ENCODE measurements around the gene DAB1.
"Not testable (repeated sequence)": the region's sequence is repeated elsewhere in the genome, so short reads cannot be mapped to it uniquely, and the experiment has no call there.

The DAB1 gene

DNA sequence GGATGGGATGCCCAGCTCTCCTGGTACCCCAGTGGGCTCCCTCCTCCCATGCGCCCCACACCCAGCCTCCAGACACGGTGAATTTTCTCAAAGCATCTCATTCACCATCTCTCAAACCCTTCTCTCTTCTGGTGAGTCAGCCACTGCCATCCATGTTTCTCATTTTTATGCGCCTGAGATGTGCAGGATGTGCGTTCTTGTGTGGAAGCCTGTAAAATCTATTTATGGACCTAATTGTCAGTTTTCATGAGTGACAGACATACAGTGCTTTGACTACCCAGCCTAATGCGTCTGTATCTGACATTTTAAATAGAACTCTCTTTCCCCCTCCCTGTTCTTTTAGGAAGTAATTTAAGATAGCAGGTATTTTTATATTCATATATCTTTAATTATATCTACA, 158.8 kb downstream of the DAB1 start:
- DNase-seq, result no peak

DNA sequence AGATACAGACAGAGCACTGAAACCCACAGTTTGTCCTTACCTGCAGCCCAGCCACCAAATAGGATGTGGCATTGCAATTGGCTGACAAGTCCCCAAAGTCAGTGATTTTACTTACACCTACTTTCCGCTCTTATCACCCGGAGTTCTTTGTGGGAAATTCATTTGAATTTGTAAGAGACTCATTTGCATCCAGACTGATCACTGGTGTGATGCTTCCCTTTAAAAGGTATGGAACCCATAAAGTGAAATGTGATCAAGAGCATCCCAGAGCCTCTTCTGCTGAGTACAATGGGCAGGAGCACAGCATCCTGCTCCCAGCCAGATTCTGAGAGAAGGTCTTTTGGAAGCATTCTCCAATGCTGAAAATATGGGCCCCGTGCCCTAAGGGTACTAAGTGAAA, 161.4 kb downstream of the DAB1 start:
- DNase-seq, result no peak

DNA sequence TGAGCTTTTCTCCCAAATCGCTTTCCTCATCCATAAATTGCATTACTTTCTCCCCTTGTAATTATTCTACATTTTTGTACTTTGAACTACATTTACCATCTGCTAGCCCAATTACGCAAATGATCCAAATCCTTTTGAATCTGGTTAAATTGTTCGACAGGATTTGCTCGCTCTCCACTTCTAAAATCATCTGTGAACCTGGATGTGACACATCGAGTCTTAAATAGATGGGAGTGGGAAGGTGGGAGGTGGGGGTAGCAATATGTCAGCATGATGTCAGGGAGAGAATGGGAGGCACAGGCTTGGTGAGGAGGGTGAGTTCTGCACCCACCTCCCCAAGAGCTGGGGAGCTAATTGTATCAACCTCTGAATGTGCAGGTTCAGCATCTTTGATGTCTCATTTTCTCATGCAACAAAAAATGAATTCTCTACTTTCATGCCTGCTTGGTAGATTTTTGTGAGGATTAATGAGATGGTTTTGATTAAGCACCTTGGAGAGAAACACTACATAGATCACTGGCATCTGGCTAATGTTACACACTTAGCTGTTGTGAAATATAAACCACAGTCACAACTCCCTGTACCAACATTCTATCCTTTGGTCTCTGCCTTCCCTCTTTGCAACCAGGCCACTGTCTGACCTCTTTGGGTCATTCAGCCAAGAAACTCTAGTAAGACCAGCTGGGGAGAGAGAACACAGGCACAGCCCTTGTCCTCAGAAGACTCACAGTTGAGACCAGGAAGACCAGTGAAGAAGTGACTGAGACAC, 165.1 kb downstream of the DAB1 start:
- no peak for DNase-seq

DNA sequence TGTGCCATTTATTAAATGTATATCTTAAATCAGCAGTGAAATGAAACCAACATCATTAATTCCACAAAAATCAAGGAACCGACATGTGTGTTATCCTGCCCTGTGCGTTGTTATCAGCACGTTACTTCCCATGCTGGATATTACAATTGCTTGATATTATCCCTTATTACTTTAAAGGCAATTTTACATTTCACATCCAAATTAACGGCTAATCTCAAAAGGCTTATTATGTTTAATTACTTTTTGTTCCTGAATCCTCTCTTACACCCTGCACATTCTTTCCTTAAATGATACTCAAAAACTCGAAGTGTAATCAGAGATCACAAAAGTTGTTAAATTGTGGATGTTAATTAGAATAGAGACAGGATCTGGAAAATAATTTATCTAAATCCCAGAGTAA, 167.9 kb downstream of the DAB1 start:
- no peak for DNase-seq

DNA sequence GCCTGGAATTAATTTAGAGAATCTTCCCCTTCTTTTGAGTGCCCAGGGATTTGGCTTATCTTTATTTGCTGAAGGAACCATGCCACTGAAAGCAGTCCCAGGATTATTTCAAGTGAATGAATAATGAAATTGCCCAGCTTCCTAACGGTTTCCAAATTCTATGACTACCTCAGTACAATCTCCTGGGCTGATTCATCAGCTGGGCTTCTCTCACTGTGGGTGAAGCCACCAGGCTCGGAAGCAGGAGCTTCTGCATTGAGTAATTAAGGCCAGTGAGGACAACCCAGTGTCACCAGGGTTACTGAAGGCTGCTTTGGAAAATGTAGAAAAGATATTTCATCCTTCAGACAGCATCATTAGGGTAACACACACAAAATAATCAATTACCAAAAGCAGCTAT, 169.8 kb downstream of the DAB1 start:
- DNase-seq, result no peak

DNA sequence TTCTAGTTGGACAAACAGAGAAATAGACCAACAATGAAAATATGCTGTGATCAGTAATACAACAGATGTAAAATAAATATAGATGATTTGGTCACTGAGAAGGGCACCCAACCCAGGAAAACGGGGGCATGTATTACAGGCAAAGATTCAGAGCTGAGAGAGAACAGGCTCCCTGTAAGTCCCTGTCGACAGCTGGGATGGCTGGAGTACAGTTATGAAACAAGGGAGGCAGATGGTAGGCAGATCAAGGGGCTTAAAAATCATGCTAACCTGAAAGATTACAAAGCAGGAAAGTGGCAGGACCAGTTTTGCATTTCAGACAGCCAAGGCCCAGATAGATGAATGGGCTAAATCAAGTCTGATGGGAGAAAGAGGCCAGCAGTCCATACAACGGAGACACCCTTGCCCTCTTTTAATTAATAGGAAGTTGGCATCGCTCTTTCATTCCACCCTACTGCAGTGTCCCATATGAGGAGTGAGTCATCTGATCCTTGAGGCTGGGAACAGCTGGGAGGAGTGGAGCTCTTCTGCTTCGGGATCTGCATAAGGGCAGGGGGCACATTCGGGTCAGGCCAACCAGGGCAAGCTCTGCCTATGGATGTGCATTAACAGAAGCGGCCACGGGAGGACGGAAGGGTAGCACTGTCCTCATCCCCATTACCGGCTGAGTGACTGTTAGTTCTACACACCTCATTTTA, 171.1 kb downstream of the DAB1 start:
- no peak for DNase-seq

DNA sequence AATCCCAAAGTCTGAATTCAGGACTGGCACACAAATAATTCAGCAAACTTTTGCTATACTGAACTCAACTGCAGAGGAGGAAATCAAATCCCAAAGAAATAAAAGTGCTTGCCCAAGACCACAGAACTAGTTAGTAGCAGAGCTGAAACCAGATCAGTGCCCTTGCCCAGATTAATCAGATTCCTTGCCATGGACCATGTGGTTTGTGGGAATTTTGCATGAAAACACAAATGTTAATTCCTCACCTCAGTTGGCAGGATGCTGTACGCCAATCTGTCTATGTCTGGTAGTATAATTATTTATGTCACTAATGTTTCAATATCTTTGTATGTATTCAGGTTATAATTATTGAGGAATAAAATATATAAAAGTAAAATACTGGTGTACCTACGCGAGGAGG, 173.8 kb downstream of the DAB1 start:
- DNase-seq, result no peak

DNA sequence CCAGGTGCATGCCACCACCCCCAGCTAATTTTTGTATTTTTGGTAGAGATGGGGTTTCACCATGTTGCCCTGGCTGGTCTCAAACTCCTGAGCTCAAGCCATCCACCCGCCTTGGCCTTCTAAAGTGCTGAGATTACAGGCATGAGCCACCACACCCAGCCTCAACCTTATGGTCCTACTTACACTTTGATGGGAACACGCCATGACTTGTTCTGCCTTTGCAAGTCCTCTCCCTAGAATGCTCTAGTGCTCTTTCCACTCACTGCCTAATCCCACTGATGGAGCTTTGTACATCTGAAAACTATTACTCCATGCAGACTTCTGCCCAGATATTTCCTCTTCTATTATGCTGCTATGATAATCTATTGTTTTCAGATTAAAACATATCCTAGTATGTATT, 174.3 kb downstream of the DAB1 start:
- DNase-seq, result no peak

DNA sequence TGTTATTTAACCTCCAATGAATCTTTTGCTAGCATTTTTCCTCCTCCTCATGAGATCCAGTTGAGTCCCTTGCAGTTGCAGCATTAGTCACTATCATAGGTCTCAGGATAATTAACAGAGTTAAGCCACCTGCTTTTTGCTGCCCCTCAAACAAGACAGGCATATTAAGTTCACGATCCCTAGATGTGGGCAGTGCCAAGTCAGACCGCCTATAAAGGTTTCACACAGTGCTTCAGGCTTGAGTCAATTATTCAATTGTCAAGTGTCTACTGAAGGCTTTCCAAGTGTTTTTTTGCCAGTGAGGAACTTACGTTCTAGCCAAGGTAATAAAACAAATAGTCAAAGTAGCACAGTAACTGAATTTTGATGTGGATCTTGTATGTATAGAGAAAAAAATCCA, 175.0 kb downstream of the DAB1 start:
- no peak for DNase-seq

DNA sequence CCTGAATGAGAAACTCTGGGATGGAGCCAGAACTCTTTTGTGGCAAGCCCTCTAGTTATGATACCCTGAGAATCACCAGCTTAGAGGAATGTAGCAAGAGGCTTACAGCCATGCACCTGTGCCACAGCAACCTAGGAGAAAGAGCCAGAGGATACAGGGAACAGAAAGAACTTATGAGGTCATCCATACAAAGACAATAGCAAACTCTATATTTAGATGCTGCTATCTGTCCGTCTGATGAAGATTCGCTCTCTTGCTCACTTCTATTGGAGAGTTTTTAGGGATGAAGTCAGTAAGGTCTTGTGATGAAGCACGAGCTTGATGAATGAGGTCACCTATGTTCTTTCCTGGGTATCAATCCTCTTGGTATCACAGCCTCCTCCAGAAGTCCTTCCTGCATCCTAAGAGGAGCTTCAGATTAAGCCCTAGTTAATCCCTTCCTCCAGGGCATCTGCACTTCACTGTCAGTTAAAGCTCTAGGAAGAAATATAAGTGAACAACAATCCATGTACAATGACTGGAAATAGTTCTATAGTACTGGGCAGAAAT, 185.6 kb downstream of the DAB1 start:
- no peak for DNase-seq

DNA sequence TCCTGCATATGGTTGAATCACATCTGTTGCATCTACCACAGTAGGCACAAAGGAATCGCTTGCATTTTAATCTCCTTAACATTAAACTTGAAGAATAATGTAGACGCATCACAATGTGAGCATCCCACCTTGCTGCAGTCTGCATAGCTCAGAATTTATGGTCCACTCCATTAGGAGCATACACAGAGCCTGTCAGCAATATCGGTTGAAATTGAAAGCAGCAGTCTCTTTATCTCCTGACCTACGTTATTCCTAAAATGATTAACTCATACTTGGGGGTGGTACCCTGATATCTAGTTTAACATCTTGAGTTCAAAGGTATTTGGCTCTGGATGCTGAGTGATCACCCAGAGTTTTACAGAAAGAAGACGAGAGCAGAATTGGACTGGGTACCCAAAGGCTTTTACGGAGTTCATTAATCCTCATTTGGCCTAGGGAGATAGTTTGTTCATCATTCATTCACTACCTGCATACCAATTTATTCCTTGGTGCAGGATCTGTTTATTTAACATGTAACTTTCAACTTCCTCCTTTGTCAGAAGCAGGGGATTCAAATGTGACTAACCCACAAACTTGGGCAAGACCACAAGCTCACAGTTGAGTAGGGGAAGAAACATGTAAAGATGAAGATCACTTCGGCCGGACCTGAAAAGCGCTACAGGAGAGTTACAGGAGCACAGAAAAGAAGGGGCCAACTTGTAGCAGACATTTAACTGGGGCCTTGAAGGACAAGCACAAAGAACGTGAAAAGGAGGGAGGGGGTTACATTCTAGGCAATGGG, 187.9 kb downstream of the DAB1 start:
- DNase-seq, result no peak

DNA sequence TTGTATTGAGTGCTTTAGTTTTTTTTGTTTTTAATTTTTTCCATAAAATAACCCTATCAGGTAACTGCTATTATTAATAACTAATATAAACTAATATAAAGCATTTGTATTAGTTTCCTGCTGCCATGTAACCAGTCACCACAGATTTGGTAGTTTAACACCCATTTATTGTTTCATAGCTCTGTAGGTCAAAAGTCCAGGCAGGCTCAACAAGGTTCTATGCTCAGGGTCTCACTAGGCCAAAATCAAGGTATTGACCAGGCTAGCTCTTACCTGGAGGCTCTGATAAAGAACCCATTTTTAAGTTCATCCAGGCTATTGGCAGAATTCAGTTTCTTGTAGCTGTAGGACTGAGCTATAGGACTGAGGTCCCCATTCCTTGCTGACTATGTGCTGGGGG, 189.4 kb downstream of the DAB1 start:
- no peak for DNase-seq

DNA sequence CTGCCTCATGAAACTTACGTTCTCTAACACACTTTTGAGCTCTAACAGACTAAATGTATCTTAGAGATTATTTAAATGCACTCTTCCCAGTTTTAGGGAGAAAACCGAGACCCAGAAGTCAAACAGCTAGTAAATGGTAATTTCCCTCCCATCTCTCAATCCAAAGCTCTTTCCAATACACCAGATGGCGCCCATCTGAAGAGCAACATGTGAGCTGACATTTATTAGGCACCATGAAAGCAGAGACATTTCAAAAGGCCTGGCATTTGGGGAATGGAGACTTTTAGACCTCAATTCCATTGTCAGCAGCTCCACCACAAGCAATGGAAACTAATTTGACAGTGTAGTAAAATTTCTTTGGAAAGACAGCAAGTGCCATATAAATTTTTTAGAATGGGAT, 191.4 kb downstream of the DAB1 start:
- no peak for DNase-seq

DNA sequence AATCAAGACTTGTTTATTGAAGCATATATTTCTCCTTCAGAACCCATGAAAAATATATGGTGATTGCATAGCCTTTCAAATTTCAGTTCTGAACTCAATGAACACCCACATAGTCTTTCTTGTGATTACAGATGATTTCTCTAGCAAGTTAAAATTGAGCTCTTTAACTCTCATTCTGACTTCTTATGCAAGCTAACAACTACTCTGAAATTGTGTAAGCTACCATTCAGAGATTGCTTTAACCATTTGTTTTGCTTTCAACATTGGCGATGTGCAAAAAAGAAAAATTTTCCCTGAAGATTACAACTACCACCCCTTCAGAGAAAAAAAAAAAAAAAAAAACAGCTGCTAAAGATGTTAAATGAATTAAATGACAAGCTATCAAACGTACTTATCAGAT, 193.9 kb downstream of the DAB1 start:
- no peak for DNase-seq

DNA sequence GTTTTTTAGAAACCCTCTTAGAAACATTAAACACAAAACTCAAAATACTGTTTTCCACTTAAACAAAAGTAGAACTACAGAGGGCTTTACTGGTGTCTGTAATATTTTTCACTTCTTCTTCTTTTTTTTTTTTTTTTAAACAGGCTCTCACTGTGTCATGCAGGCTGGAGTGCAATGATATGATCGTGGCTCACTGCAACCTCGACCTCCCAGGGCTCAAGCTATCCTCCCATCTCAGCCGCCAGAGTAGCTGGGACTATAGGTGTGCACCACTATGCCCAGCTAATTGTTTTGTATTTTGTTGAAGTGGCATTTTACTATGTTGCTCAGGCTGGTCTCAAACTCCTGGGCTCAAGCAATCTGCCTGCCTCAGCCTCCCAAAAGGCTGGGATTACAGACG, 194.8 kb downstream of the DAB1 start:
- no peak for DNase-seq

DNA sequence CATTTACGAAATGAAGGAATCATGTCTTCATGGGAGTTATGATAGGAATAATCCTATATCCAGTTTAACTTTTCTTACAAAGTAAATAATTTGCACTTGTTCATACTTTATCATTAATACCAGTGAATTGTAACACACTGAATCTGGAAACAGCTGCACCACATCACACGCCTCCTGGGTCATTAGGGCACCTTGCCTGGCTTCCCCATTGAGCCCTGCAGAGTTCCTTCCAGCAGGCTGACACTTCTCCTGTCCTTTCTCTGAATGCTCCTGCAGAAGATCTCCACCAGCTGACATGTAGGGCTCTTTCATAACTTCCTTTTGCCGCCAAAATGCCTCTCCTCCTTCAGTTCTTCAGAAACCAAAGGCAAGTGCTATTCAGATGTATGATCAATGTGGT, 201.1 kb downstream of the DAB1 start:
- no peak for DNase-seq

DNA sequence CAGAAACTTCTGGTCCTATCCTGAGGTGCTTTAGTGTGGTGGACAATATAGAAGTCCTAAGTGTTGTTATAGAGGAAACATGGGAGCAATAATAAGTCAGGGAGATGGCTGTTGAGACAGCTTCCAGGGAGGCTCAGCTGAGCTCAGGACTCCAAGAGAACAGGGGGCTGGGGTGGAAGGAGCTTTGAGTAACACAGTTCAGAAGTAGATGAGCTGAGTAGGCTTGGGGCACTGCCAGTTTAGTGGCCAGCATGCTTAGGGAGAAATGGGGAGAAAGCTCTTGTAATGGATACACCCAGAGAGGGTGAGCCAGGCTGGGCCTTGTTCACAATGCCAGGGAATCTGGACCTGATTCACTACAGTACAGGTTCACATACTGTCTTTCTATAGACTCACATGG, 201.6 kb downstream of the DAB1 start:
- no peak for DNase-seq

DNA sequence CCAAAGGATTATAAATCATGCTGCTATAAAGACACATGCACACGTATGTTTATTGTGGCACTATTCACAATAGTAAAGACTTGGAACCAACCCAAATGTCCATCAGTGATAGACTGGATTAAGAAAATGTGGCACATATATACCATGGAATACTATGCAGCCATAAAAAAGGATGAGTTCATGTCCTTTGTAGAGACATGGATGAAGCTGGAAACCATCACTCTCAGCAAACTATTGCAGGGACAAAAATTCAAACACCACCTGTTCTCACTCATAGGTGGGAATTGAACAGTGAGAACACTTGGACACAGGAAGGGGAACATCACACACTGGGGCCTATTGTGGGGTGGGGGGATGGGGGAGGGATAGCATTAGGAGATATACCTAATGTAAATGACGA, 203.0 kb downstream of the DAB1 start:
- not testable (repeated sequence) for DNase-seq

DNA sequence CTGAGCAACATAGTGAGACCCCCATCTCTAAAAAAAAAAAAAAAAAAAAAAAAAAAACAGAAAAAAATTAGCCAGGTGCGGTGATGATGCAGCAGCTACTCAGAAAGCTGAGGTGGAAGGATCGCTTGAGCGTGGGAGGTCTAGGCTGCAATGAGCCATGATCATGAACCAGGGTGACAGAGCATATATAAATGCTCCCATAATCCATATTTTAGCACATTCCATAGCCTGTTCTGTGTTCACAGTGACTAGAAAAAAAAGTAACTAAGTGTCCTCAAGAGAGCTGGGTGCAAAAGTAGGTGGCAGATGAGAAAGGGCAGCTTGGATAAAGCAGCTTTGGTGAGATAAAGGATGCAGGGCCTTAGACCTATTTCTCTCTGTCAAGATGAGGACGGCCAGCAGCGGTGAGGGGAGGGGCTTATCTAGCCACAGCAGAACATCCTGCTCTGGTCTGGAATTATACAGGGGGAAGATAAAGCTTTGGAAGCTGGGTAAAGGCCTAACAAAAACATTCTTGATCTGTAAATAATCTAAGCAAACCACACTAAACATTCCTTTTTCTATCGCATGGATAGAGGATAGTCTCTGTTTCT, 205.3 kb downstream of the DAB1 start:
- no peak for DNase-seq

DNA sequence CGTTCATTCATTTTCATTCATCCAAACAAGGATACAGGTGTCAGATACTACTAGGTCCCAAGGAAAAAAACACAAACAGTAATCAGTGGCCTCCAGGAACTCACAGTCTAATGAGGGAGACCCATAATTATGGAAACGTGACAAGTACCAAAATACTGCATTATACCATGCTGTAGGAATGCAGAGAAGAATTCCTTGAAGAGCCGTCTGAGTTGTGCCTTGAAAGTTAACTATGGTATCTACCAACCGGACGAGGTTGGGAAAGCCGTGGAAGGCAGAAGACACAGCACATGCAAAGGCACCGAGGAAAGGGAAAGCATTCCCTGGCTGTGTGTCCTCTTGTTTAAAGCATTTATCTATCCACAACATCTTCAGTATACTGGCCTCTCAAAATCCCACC, 206.0 kb downstream of the DAB1 start:
- no peak for DNase-seq

DNA sequence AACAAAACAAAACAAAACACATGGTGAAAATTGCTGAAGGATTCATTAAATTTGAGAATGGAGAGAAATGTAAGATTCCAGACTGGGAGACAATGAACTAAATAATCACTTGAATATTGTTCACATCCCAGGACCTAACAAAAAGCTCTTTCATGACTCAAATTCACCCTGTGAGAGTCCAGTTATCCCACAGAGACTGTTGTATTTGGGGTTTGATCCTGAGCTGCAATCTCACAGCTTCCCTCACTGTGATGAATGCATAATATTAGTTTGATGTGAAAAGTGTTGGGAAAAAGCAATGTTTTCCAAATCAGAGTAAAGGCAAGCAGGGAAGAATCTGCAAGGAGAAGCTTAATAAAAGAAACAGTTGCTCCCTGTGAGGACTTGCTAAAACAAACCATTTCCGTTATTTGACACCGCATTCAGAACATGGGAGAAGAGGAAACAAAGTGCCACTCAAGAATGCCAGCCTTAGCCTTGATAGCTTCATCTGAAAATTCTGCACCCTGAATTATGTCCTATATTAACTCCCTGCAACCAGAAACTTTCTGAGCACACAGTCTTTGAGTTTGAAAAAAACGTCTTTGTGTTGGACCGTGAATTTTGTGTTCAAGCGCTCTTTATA, 208.8 kb downstream of the DAB1 start:
- no peak for DNase-seq

DNA sequence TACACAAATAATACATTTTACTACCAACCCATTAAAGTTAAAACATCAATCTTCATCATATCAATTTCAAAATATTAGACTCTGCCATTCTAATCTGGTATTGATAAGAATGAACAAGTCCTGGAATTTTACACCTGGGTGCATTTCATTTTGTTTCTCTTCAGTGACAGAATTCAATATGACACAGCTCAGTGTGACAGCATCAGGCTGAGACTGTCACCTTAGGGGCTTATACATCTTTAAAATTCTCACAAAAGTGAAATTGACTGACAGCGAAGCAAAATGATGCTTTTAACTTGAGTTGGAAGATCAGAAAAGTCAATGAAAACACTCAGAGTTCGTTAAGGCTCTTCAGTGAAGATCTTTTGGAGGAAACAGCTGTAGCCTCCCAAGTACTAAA, 213.0 kb downstream of the DAB1 start:
- no peak for DNase-seq

DNA sequence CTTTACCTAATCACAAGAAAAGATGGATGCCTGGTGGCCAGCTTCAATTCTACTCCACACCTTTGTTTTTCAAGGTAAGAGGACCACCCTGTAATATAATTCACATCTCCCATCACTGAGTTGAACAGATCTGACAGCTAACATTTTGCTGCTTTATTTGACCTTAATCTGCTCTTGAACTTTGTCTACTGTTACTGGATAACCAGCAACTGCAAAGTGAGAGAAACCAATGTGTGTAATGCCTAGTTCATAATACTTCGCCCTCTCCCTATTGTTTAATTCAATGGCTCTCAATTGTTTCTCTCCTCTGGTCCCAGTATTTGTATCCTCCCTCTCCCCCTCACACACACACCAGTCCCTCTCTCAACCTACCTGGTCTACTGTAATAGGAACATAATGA, 214.4 kb downstream of the DAB1 start:
- DNase-seq, result no peak
